Natural killer cell treated with Interleukin-12 subunit alpha and Interleukin-12 subunit beta and Interleukin-15 and Interleukin-18, amount 100 ng/mL, for 72 hours (primary cell): ENCODE measurements around the gene ZNF177. TPM values are rescaled to one million over a fixed set of nuclear protein-coding genes. Genes with fewer than 3 reads are reported as not detected.
A peak's percentile ranks its signal among the peaks of the same experiment; 100 is the strongest.

ENCODE experiments used
- ATAC-seq, 2 donors: fragments of 150-1000 bp; cut with Tn5 transposase in 1 of 2; sonication (Bioruptor Pico), chemical (Tn5 transposase) in 1 of 2; 2 replicates each; pipeline ENCODE4 v1.10.0; 2021
- DNase-seq: peaks from one replicate; pipeline ENCODE4 v3.0.0; 2022; ENCODE audit warnings: low spot score
- H3K27ac Mint-ChIP-seq, 2 donors: 1 replicate in 1 of 2; 2 replicates in 1 of 2; pipeline ENCODE4 v1.8.0; 2022; ENCODE audit warnings: mixed read lengths in 2 of 2, mild to moderate bottlenecking in 1 of 2, moderate library complexity in 1 of 2
- H3K27me3 Mint-ChIP-seq, 2 donors: 1 replicate in 1 of 2; 2 replicates in 1 of 2; pipeline ENCODE4 v1.8.0; 2022; ENCODE audit warnings: mixed read lengths in 2 of 2
- H3K36me3 Mint-ChIP-seq: one replicate; pipeline ENCODE4 v1.8.0; 2022; ENCODE audit warnings: mixed read lengths
- H3K4me1 Mint-ChIP-seq, 2 donors: 1 replicate in 1 of 2; 2 replicates in 1 of 2; pipeline ENCODE4 v1.8.0; 2022; ENCODE audit warnings: low read depth in 2 of 2, mixed read lengths in 2 of 2, mild to moderate bottlenecking in 1 of 2
- H3K4me3 Mint-ChIP-seq: one replicate; pipeline ENCODE4 v1.8.0; 2022; ENCODE audit warnings: mixed read lengths
- H3K9me3 Mint-ChIP-seq: 2 replicates; pipeline ENCODE4 v1.8.0; 2022; ENCODE audit warnings: mixed read lengths
- total RNA-seq, 2 donors: library from RNA; stranded (reverse); gene quantifications; one replicate each; pipeline ENCODE4 v1.2.3, GENCODE V29; 2022

ZNF177 gene
- total RNA-seq, 2 donors from 2014 or later = 0.33 to 0.86 TPM

GRCh38 chr19:9353011-9353410 is 9.8 kb upstream of the ZNF177 start:
- H3K27ac Mint-ChIP-seq = no peak overlapping the region
- H3K9me3 Mint-ChIP-seq = peaks cover 21% of the 10 kb centered on the region
- H3K4me3 Mint-ChIP-seq = no peak overlapping the region
- ATAC-seq (no peak), DNase-seq (no peak)
- H3K27me3 Mint-ChIP-seq = no peaks in the 10 kb centered on the region
- H3K4me1 Mint-ChIP-seq = no peaks in the 10 kb centered on the region
- peaks cover 49% of the 10 kb centered on the region for H3K36me3 Mint-ChIP-seq

- Mint-ChIP-seq H3K27ac (no peak overlapping the region), H3K4me3 (no peak overlapping the region), H3K4me1 (no peaks in the 10 kb centered on the region), H3K36me3 (peaks cover 41% of the 10 kb centered on the region), H3K27me3 (no peaks in the 10 kb centered on the region), H3K9me3 (peaks cover 16% of the 10 kb centered on the region)
- DNase-seq (no peak), ATAC-seq (no peak)
Observed at GRCh38 chr19:9354651-9355050, 8.2 kb upstream of the ZNF177 start.

DNA sequence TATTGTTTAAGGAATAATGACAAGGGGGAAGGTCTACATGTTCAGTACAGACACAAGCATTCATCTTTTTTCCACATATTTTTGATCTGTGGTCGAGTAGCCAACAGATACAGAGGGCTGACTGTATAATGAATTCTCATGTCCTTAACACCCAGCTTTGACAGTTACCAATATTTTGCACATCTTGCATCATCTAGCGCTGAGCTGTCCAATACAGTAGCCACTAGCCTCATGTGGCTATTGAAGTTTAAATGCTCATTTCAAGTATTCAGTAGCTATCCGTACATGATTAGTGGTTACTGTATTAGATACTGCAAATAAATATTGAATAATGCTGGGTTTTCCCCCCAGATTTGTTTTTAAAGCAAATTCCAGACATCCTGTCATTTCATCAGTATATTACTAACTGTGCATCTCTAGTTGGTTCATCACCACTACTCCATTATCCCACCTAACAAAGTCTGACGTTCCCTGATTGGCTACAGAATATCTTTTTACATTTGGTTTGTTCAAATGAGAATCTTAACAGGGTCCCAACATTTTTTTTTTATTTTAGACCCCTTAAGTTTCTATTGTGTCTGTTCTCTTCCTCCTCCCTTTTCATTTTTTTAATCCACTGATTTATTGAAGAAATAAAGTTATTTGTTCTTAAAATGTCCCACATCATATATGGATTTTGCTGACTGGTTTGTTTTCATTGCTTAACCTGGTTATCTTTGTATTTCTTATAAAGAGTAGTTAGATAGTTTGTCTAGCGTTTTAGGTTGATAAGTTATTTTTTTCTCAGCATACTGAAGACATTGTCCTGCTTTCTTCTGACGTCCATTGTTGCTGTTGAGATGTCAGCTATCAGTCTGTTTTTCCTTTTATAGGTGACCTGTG is 8.2 kb downstream of the ZNF177 start:
- H3K36me3 Mint-ChIP-seq = peaks cover 47% of the 10 kb centered on the region
- DNase-seq = no peak

DNA sequence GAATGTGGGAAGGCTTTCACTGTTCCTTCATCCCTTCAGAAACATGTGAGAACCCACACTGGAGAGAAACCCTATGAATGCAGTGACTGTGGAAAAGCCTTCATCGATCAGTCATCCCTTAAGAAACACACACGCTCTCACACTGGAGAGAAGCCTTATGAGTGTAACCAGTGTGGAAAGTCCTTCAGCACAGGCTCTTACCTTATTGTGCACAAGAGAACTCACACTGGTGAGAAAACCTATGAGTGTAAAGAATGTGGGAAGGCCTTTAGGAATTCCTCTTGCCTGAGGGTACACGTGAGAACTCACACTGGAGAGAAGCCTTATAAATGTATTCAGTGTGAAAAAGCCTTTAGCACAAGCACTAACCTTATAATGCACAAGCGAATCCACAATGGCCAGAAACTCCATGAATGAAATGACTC is 18.6 kb downstream of the ZNF177 start:
- no peaks in the 10 kb centered on the region for H3K4me1 Mint-ChIP-seq
- H3K4me3 Mint-ChIP-seq = no peak overlapping the region
- peaks cover 69% of the 10 kb centered on the region for H3K36me3 Mint-ChIP-seq
- H3K27me3 Mint-ChIP-seq = no peaks in the 10 kb centered on the region
- H3K27ac Mint-ChIP-seq = no peak overlapping the region
- H3K9me3 Mint-ChIP-seq = peaks cover 21% of the 10 kb centered on the region
- ATAC-seq (no peak), DNase-seq (no peak)

More for the DNA sequence above, 8.2 kb downstream of the ZNF177 start:
- H3K4me1 Mint-ChIP-seq = no peaks in the 10 kb centered on the region
- H3K9me3 Mint-ChIP-seq = peaks cover 22% of the 10 kb centered on the region
- no peak overlapping the region for H3K4me3 Mint-ChIP-seq
- H3K27me3 Mint-ChIP-seq = no peaks in the 10 kb centered on the region
- no peak for ATAC-seq
- no peak overlapping the region for H3K27ac Mint-ChIP-seq

DNA sequence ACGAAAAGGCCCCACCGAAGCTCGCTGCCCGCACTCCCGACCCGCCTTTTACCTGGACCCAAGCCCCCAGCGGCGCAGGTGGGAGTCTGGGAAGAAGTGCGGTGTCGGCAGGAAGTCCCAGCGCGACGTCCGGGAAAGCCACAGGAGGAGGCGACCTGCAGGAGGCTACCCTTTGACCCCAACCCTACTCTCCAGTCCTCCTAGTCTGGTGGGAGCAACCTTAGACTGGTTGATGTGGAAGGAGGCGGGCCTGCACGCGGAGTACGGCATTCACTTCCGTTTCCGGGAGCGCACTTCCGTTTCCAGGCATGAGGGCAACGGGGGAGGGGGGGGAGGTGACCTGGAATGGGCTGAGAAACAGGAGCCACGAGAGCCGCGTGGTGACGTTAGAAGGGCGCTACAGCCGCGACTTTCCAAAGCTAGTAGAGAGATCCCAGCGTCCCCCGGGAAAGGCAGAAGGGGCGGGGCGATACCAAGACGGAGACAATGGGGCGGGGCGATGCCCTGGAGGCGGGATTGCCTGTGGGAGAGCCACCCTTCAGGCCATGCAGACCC is 44.1 kb downstream of the ZNF177 start:
- H3K9me3 Mint-ChIP-seq = peaks cover 19% of the 10 kb centered on the region

GRCh38 chr19:9407827-9408226 is 45.0 kb downstream of the ZNF177 start:
- peak overlapping the region in 1 of 2 donors; percentile 52 for H3K27ac Mint-ChIP-seq
- peaks cover 57% of the 10 kb centered on the region for H3K36me3 Mint-ChIP-seq
- H3K4me1 Mint-ChIP-seq = peaks cover 11 to 12% of the 10 kb centered on the region in 2 donors
- H3K27me3 Mint-ChIP-seq = no peaks in the 10 kb centered on the region
- ATAC-seq (no peak), DNase-seq (no peak)
- H3K9me3 Mint-ChIP-seq = peaks cover 22% of the 10 kb centered on the region
- peak overlapping the region; percentile 50 for H3K4me3 Mint-ChIP-seq

More for the DNA sequence above, 44.1 kb downstream of the ZNF177 start:
- ATAC-seq = peak; percentile 72 to 90
- DNase-seq = peak; percentile 71
- Mint-ChIP-seq H3K4me3 (peak overlapping the region; percentile 70), H3K4me1 (peaks cover 11 to 12% of the 10 kb centered on the region in 2 donors), H3K36me3 (peaks cover 49% of the 10 kb centered on the region), H3K27ac (peak overlapping the region in 1 of 2 donors; percentile 49), H3K27me3 (no peaks in the 10 kb centered on the region)

DNA sequence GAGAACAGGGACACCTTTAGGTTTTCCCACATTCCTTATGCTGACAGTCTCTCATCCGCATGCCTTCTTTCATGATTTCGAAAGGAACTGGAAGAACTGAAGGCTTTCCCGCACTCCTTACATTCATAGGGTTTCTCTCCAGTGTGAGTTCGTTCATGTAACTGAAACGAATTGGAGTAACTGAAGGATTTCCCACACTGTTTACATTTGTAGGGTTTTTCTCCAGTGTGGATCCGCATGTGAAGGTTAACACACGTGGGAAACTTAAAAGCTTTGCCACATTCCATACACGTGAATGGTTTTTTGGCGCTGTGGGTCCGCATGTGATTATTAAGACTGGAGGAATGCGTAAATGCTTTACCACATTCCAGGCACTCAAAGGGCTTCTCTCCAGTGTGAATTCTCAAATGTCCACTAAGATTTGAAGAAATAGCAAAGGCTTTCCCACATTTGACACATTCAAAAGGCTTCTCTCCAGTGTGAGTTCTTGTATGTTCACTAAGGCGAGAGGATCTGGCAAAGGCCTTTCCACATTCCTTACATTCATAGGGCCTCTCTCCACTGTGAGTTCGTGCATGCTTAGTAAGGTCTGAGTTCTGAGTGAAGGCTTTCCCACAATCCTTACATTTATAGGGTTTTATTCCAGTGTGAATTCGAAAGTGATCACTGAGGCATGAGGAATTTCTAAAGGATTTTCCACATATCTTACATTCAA is 50.6 kb downstream of the ZNF177 start:
- ATAC-seq (no peak), DNase-seq (no peak)
- Mint-ChIP-seq H3K9me3 (peaks cover 12% of the 10 kb centered on the region), H3K4me3 (no peak overlapping the region), H3K27me3 (no peaks in the 10 kb centered on the region), H3K27ac (no peak overlapping the region), H3K36me3 (peaks cover 69% of the 10 kb centered on the region), H3K4me1 (no peaks in the 10 kb centered on the region)

DNA sequence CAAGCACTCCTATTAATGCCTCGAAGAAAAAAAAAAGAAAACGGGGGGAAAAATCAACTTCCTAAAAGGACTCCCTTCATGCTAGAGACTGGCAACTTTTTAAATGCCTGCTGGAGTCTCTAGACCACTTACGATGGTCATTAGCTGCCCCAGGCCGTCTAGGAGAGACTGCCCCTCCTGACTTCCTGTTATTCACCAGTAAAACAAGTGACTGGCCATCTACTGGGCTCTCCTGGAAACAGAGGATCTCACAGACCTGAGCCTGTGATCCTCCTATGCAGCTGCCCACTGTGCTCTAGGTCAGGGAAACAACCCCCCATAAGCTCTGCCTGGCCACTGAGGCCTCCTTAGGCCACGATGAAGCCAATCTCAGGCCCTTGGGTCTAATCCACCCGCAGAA is 65.1 kb downstream of the ZNF177 start:
- H3K9me3 Mint-ChIP-seq = peaks cover 3% of the 10 kb centered on the region
- H3K27ac Mint-ChIP-seq = no peak overlapping the region
- peaks cover 25 to 26% of the 10 kb centered on the region in 2 donors for H3K4me1 Mint-ChIP-seq
- H3K36me3 Mint-ChIP-seq = peaks cover 37% of the 10 kb centered on the region
- no peak for ATAC-seq
- no peaks in the 10 kb centered on the region for H3K27me3 Mint-ChIP-seq
- DNase-seq = no peak
- H3K4me3 Mint-ChIP-seq = no peak overlapping the region

DNA sequence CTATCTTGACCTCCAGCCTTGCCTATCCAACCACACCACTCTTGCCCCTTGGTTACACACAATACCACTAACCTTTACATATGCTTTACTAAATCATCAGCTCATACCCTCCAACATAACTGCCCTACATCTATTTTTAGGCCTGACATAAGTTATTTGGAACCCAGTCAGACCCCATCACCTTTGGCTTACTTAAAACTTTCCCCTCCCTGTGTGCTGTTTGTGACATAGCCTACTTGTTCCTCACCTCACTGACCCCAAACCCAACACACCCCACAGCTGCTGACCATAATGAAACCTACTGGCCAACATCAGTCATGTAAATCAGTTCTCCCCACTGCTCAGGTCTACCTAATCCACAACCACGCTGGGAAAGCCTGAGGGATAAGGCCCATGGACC is 67.6 kb downstream of the ZNF177 start:
- DNase-seq (no peak), ATAC-seq (no peak)
- Mint-ChIP-seq H3K36me3 (peaks cover 30% of the 10 kb centered on the region), H3K9me3 (no peaks in the 10 kb centered on the region), H3K4me1 (peaks cover 34 to 37% of the 10 kb centered on the region in 2 donors), H3K27me3 (no peaks in the 10 kb centered on the region), H3K4me3 (no peak overlapping the region), H3K27ac (no peak overlapping the region)

GRCh38 chr19:9431475-9431874 is 68.7 kb downstream of the ZNF177 start:
- ATAC-seq (no peak), DNase-seq (peak; percentile 73)
- H3K36me3 Mint-ChIP-seq = peaks cover 30% of the 10 kb centered on the region
- H3K4me3 Mint-ChIP-seq = no peak overlapping the region
- H3K27me3 Mint-ChIP-seq = no peaks in the 10 kb centered on the region
- H3K4me1 Mint-ChIP-seq = peaks cover 38 to 47% of the 10 kb centered on the region in 2 donors
- H3K9me3 Mint-ChIP-seq = no peaks in the 10 kb centered on the region
- H3K27ac Mint-ChIP-seq = no peak overlapping the region

Other genes starting within 250 kb of the ZNF177 start
- not detected for gene OR7G1, start 247.2 kb upstream of the ZNF177 start, total RNA-seq
- gene OR7G3, start 236.1 kb upstream of the ZNF177 start, total RNA-seq = not detected
- gene ZNF317, start 222.6 kb upstream of the ZNF177 start, total RNA-seq = 10 to 100 TPM; 44.2 to 51.0 TPM
- gene OR7D2, start 184.0 kb upstream of the ZNF177 start, total RNA-seq = not detected
- not detected for gene OR7D4, start 143.4 kb upstream of the ZNF177 start, total RNA-seq
- not detected for gene OR7E24, start 112.1 kb upstream of the ZNF177 start, total RNA-seq
- 1 to 10 TPM; 4.5 to 6.7 TPM for gene ZNF699, start 53.2 kb upstream of the ZNF177 start, total RNA-seq
- gene ZNF559, start 38.8 kb upstream of the ZNF177 start, total RNA-seq = 10 to 100 TPM in 1 of 2 donors, 1 to 10 TPM in 1; 9.5 to 13.5 TPM
- gene ZNF266, start 72.6 kb downstream of the ZNF177 start, total RNA-seq = 10 to 100 TPM; 39.9 to 40.5 TPM
- under 1 TPM in 1 of 2 donors, not detected in 1; 0.38 TPM for gene ZNF560, start 135.6 kb downstream of the ZNF177 start, total RNA-seq
- gene ZNF426, start 175.6 kb downstream of the ZNF177 start, total RNA-seq = 10 to 100 TPM; 12.7 to 17.9 TPM
- gene ZNF121, start 221.5 kb downstream of the ZNF177 start, total RNA-seq = 10 to 100 TPM; 51.1 to 79.2 TPM